ENCODE measurements around the gene RPL36A. TPM values are rescaled to one million over a fixed set of nuclear protein-coding genes. Genes with fewer than 3 reads are reported as not detected.

Gene RPL36A
- total and polyA plus RNA-seq, 2 donors (not counting 1 experiment from before 2014, with no cell fraction given), result 156 to 2,759 TPM

GRCh38 chrX:101410461-101410860 lies 19.6 kb downstream of the RPL36A start:
- Mint-ChIP-seq H3K27me3 (no peaks in the 10 kb centered on the region), H3K27ac (no peak overlapping the region), H3K4me3 (peak overlapping the region; percentile 59), H3K9me3 (ENCODE audit: insufficient read depth) (no peaks in the 10 kb centered on the region), H3K4me1 (peaks cover 52% of the 10 kb centered on the region)
- Histone ChIP-seq H3K27me3 (replicated peaks in 1 of 4; ENCODE audit: control extremely low read depth in 1 of 4, control insufficient read depth in 3 of 4, insufficient read depth in 4 of 4, low read length in 3 of 4) (no peaks in the 10 kb centered on the region), H3K9me3 (ENCODE audit: control extremely low read depth in 1 of 3, control insufficient read depth in 2 of 3, insufficient read depth in 1 of 3, low read length in 2 of 3) (no peaks in the 10 kb centered on the region), H3K4me3 (ENCODE audit: control extremely low read depth in 1 of 5, extremely low read depth in 1 of 5, insufficient read depth in 1 of 5, low read depth in 2 of 5, low read length in 4 of 5) (no peak overlapping the region), H2AFZ (ENCODE audit: insufficient read depth, low read depth, low read length, poor library complexity, severe bottlenecking) (no peak overlapping the region), H3K9ac (ENCODE audit: low read length) (no peak overlapping the region), H3K79me2 (ENCODE audit: control insufficient read depth, insufficient read depth, low read length) (peaks cover 59% of the 10 kb centered on the region), H3K4me1 (ENCODE audit: control insufficient read depth in 2 of 2, insufficient read depth in 2 of 2, low read length in 2 of 2) (peaks cover 37 to 43% of the 10 kb centered on the region in 2 donors), H4K20me1 (ENCODE audit: control insufficient read depth, insufficient read depth, low read length, poor library complexity, severe bottlenecking) (no peaks in the 10 kb centered on the region), H3K4me2 (replicated peaks; ENCODE audit: low read depth, low read length, poor library complexity, severe bottlenecking) (peak overlapping the region; percentile 1), H3K36me3 (replicated peaks in 1 of 2; ENCODE audit: control extremely low read depth in 1 of 2, control insufficient read depth in 1 of 2, extremely low read depth in 1 of 2, insufficient read depth in 2 of 2, low read length in 1 of 2) (peaks cover 2 to 16% of the 10 kb centered on the region in 2 experiments), H3K27ac (ENCODE audit: low read length in 2 of 2) (peak overlapping the region; percentile 7 to 10)
- intact Hi-C loops (cut with micrococcal nuclease), result loop anchor here (10.0 kb wide), 1 partner anchor 674 kb away; no protein-coding TSS in a partner anchor
- CTCF ChIA-PET, result no interaction called here
- TF ChIP-seq CTCF (IDR thresholded peaks at IDR 0.05) (no peak), EZH2 (IDR thresholded peaks at IDR 0.05; ENCODE audit: borderline replicate concordance, insufficient read depth, low read depth, low read length, poor library complexity, severe bottlenecking) (no peak)
- DNase-seq (no peak), ATAC-seq (ENCODE audit: low read depth) (no peak)
- no CpG with 5 or more reads among the region's 7 CpGs for WGBS (ENCODE audit: insufficient coverage)
- POLR2A ChIA-PET, result no interaction called here

DNA sequence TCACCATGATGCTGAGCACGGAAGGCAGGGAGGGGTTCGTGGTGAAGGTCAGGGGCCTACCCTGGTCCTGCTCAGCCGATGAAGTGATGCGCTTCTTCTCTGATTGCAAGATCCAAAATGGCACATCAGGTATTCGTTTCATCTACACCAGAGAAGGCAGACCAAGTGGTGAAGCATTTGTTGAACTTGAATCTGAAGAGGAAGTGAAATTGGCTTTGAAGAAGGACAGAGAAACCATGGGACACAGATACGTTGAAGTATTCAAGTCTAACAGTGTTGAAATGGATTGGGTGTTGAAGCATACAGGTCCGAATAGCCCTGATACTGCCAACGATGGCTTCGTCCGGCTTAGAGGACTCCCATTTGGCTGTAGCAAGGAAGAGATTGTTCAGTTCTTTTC lies 21.2 kb downstream of the RPL36A start:
- peaks cover 2 to 16% of the 10 kb centered on the region in 2 experiments for H3K36me3 ChIP-seq (replicated peaks in 1 of 2; ENCODE audit: control extremely low read depth in 1 of 2, control insufficient read depth in 1 of 2, extremely low read depth in 1 of 2, insufficient read depth in 2 of 2, low read length in 1 of 2)
- no peak overlapping the region for H2AFZ ChIP-seq (ENCODE audit: insufficient read depth, low read depth, low read length, poor library complexity, severe bottlenecking)
- no peak overlapping the region for H3K9ac ChIP-seq (ENCODE audit: low read length)
- Mint-ChIP-seq H3K4me1 (peaks cover 51% of the 10 kb centered on the region), H3K4me3 (no peak overlapping the region), H3K27ac (peak overlapping the region; percentile 78), H3K9me3 (ENCODE audit: insufficient read depth) (no peaks in the 10 kb centered on the region), H3K27me3 (no peaks in the 10 kb centered on the region)
- WGBS (ENCODE audit: insufficient coverage), result 77% methylated on average over 5 of the region's 10 CpGs
- no peak for TF ChIP-seq EZH2 (IDR thresholded peaks at IDR 0.05; ENCODE audit: borderline replicate concordance, insufficient read depth, low read depth, low read length, poor library complexity, severe bottlenecking)
- no peak for TF ChIP-seq CTCF (IDR thresholded peaks at IDR 0.05)
- ChIA-PET POLR2A (no interaction called here), CTCF (no interaction called here)
- H3K79me2 ChIP-seq (ENCODE audit: control insufficient read depth, insufficient read depth, low read length), result peaks cover 50% of the 10 kb centered on the region
- ATAC-seq (ENCODE audit: low read depth) (no peak), DNase-seq (peak; percentile 43)
- H3K4me1 ChIP-seq (ENCODE audit: control insufficient read depth in 2 of 2, insufficient read depth in 2 of 2, low read length in 2 of 2), result peaks cover 36 to 42% of the 10 kb centered on the region in 2 donors
- peak overlapping the region; percentile 27 to 63 for H3K27ac ChIP-seq (ENCODE audit: low read length in 2 of 2)
- H3K27me3 ChIP-seq (replicated peaks in 1 of 4; ENCODE audit: control extremely low read depth in 1 of 4, control insufficient read depth in 3 of 4, insufficient read depth in 4 of 4, low read length in 3 of 4), result no peaks in the 10 kb centered on the region
- H3K4me2 ChIP-seq (replicated peaks; ENCODE audit: low read depth, low read length, poor library complexity, severe bottlenecking), result peak overlapping the region; percentile 6
- intact Hi-C loops (cut with micrococcal nuclease), result loop anchor here (10.0 kb wide), 1 partner anchor 673 kb away; no protein-coding TSS in a partner anchor
- no peaks in the 10 kb centered on the region for H3K9me3 ChIP-seq (ENCODE audit: control extremely low read depth in 1 of 3, control insufficient read depth in 2 of 3, insufficient read depth in 1 of 3, low read length in 2 of 3)
- no peaks in the 10 kb centered on the region for H4K20me1 ChIP-seq (ENCODE audit: control insufficient read depth, insufficient read depth, low read length, poor library complexity, severe bottlenecking)
- H3K4me3 ChIP-seq (ENCODE audit: control extremely low read depth in 1 of 5, extremely low read depth in 1 of 5, insufficient read depth in 1 of 5, low read depth in 2 of 5, low read length in 4 of 5), result no peak overlapping the region

Measured in B cell (primary cell).